HepG2 (cell line): ENCODE measurements around the gene CRIM1. TPM values are rescaled to one million over a fixed set of nuclear protein-coding genes. Genes with fewer than 3 reads are reported as not detected.
A peak's percentile ranks its signal among the peaks of the same experiment; 100 is the strongest.

Experiments
- ARID2 ChIP-seq: sonication (generic); formaldehyde crosslinking; IDR thresholded peaks from 2 replicates; pipeline ENCODE4 v1.8.1; 2022; ENCODE audit warnings: mild to moderate bottlenecking, missing genetic modification reagents, borderline replicate concordance
- FOSL1 ChIP-seq: sonication (generic); formaldehyde crosslinking; IDR thresholded peaks from 2 replicates; pipeline ENCODE4 v1.9.0; 2021; ENCODE audit warnings: missing genetic modification reagents, borderline replicate concordance
- FOXC1 ChIP-seq: sonication (generic); formaldehyde crosslinking; IDR thresholded peaks from 2 replicates; pipeline ENCODE4 v1.8.0; 2022; ENCODE audit warnings: mild to moderate bottlenecking, missing genetic modification reagents, borderline replicate concordance
- MAFK ChIP-seq, 2 experiments: IDR thresholded peaks in 1 of 2; conservative IDR thresholded peaks in 1 of 2; 2 replicates each; pipeline ENCODE4 v1.6.1; 2011; ENCODE audit warnings: improper control_type of control experiment in 2 of 2, low read length in 2 of 2
- NFE2 ChIP-seq: sonication (generic); formaldehyde crosslinking; IDR thresholded peaks from 2 replicates; pipeline ENCODE4 v1.4.0; 2020; ENCODE audit warnings: missing genetic modification reagents
- PCBP1 ChIP-seq: fragments of 200-400 bp; formaldehyde crosslinking; IDR thresholded peaks from 2 replicates; pipeline ENCODE4 v1.6.1; 2017; ENCODE audit warnings: mild to moderate bottlenecking, low read depth, low read length, borderline replicate concordance
- PHF5A ChIP-seq: IDR thresholded peaks from one replicate; pipeline ENCODE4 v1.6.1; 2018; ENCODE audit warnings: low read depth, missing genetic modification reagents; ENCODE audit not compliant: unreplicated experiment
- PTBP1 ChIP-seq: fragments of 200-400 bp; formaldehyde crosslinking; IDR thresholded peaks from 2 replicates; pipeline ENCODE4 v1.6.1; 2018; ENCODE audit warnings: low read length, low read depth; ENCODE audit not compliant: poor library complexity, severe bottlenecking
- RORA ChIP-seq: sonication (generic); formaldehyde crosslinking; IDR thresholded peaks from 2 replicates; pipeline ENCODE4 v1.5.0; 2020; ENCODE audit warnings: mild to moderate bottlenecking, missing genetic modification reagents, moderate library complexity
- SMARCC2 ChIP-seq: fragments of 450-650 bp; IDR thresholded peaks from 2 replicates; pipeline ENCODE4 v1.6.1; 2017; ENCODE audit warnings: antibody characterized with exemption, mild to moderate bottlenecking
- SP5 ChIP-seq: IDR thresholded peaks from 2 replicates; pipeline ENCODE4 v1.6.1; 2016; ENCODE audit warnings: low read depth, borderline replicate concordance
- SYNCRIP ChIP-seq: fragments of 200-400 bp; formaldehyde crosslinking; IDR thresholded peaks from 2 replicates; pipeline ENCODE4 v1.6.1; 2018; ENCODE audit warnings: mild to moderate bottlenecking, low read depth, low read length; ENCODE audit not compliant: insufficient read depth
- TAF1 ChIP-seq: sonication (generic); formaldehyde crosslinking; IDR thresholded peaks from 2 replicates; pipeline ENCODE4 v1.4.0; 2020; ENCODE audit warnings: missing genetic modification reagents
- ZBTB7B ChIP-seq: sonication (generic); formaldehyde crosslinking; IDR thresholded peaks from 2 replicates; pipeline ENCODE4 v1.4.0; 2020; ENCODE audit warnings: missing genetic modification reagents
- ZNF891 ChIP-seq: sonication (generic); formaldehyde crosslinking; IDR thresholded peaks from 2 replicates; pipeline ENCODE4 v1.5.0; 2020; ENCODE audit warnings: mild to moderate bottlenecking, missing genetic modification reagents
- polyA plus RNA-seq, 8 experiments: library from polyadenylated mRNA; depleted of rRNA in 3 of 8; stranded (reverse) in 7 of 8; unstranded in 1 of 8; fragments of >200 nt; fragmentation: Illumina TruSeq in 4 of 8; extraction: Trizol in 4 of 8; gene quantifications; 2 replicates each; pipeline versions ENCODE4 v1.2.1 to v1.2.3, GENCODE V29; 2011 to 2016; ENCODE audit warnings: low read depth in 4 of 8, missing spikeins in 1 of 8, mixed read lengths in 1 of 8; ENCODE audit not compliant: insufficient read depth in 1 of 8
- total RNA-seq, 5 experiments: library from RNA; depleted of rRNA; stranded (reverse); fragments of >200 nt; fragmentation: Illumina TruSeq; extraction: Trizol; gene quantifications; 2 replicates each; pipeline ENCODE4 v1.2.3, GENCODE V29; 2016; ENCODE audit warnings: low read depth in 1 of 5
- TF ChIP-seq, protein P1 (sequence below): sonication (generic); formaldehyde crosslinking; IDR thresholded peaks from 2 replicates; pipeline ENCODE4 v1.5.0; 2020; ENCODE audit warnings: missing genetic modification reagents
- TF ChIP-seq, protein P2 (sequence below): fragments of 450-650 bp; IDR thresholded peaks from 2 replicates; pipeline ENCODE4 v1.6.1; 2017; ENCODE audit warnings: mild to moderate bottlenecking
- TF ChIP-seq, protein P3 (sequence below): sonication (generic); formaldehyde crosslinking; IDR thresholded peaks from 2 replicates; pipeline ENCODE4 v1.9.0; 2021; ENCODE audit warnings: missing genetic modification reagents, borderline replicate concordance
- TF ChIP-seq, protein P4 (sequence below): IDR thresholded peaks from 2 replicates; pipeline ENCODE4 v1.6.1; 2016; ENCODE audit warnings: mild to moderate bottlenecking
- TF ChIP-seq, protein P5 (sequence below): sonication (generic); formaldehyde crosslinking; IDR thresholded peaks from 2 replicates; pipeline ENCODE4 v1.5.1; 2020; ENCODE audit warnings: missing genetic modification reagents, mild to moderate bottlenecking, borderline replicate concordance

Gene CRIM1
- total and polyA plus RNA-seq, 2 of the 13 experiments (the other 11 are each of a cell fraction or from before 2014, with no cell fraction given), result 39.1 to 69.9 TPM

DNA sequence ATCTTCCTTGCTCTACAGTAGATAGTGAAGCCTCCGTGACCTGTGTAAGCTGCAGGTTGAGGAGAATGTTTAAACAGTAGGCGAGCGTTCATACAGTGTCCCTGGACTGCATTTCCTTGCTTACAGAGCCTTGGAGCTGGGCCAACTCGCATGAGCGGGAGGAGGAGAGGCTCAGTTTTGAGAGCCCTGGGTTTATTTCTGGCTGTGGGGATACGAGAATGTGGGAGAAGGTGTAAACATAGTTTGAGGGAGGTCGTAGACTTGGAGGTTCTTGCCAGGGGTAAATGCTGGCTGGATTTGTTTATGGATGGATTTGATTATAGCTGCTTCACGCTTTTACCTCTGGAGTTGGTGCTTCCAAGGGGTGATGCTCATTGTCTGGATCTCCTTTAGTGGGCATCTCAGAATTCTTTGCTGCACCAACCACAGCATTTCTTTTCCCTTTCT lies 20.8 kb downstream of the CRIM1 start (continued):
- TF ChIP-seq, protein P1, sequence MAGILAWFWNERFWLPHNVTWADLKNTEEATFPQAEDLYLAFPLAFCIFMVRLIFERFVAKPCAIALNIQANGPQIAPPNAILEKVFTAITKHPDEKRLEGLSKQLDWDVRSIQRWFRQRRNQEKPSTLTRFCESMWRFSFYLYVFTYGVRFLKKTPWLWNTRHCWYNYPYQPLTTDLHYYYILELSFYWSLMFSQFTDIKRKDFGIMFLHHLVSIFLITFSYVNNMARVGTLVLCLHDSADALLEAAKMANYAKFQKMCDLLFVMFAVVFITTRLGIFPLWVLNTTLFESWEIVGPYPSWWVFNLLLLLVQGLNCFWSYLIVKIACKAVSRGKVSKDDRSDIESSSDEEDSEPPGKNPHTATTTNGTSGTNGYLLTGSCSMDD (CRISPR knock-in tag), result no peak
- TF ChIP-seq MAFK (conservative IDR thresholded peaks at IDR 0.05 in 1 of 2, IDR thresholded peaks at IDR 0.05 in 1 of 2; ENCODE audit: low read length in 2 of 2) (no peak), PCBP1 (no peak), FOSL1 (CRISPR knock-in tag) (no peak), PHF5A (CRISPR knock-in tag) (no peak), ZBTB7B (CRISPR knock-in tag) (peak; percentile 55; the same call in 1 of the 2 replicates), FOXC1 (CRISPR knock-in tag) (no peak), SMARCC2 (no peak), ARID2 (CRISPR knock-in tag) (no peak), SYNCRIP (no peak), TAF1 (CRISPR knock-in tag) (no peak), PTBP1 (no peak), SP5 (CRISPR knock-in tag) (no peak; the same call in 1 of the 2 replicates), ZNF891 (CRISPR knock-in tag) (no peak), NFE2 (CRISPR knock-in tag) (no peak), RORA (no peak)
- TF ChIP-seq, protein P2, sequence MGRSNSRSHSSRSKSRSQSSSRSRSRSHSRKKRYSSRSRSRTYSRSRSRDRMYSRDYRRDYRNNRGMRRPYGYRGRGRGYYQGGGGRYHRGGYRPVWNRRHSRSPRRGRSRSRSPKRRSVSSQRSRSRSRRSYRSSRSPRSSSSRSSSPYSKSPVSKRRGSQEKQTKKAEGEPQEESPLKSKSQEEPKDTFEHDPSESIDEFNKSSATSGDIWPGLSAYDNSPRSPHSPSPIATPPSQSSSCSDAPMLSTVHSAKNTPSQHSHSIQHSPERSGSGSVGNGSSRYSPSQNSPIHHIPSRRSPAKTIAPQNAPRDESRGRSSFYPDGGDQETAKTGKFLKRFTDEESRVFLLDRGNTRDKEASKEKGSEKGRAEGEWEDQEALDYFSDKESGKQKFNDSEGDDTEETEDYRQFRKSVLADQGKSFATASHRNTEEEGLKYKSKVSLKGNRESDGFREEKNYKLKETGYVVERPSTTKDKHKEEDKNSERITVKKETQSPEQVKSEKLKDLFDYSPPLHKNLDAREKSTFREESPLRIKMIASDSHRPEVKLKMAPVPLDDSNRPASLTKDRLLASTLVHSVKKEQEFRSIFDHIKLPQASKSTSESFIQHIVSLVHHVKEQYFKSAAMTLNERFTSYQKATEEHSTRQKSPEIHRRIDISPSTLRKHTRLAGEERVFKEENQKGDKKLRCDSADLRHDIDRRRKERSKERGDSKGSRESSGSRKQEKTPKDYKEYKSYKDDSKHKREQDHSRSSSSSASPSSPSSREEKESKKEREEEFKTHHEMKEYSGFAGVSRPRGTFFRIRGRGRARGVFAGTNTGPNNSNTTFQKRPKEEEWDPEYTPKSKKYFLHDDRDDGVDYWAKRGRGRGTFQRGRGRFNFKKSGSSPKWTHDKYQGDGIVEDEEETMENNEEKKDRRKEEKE, result no peak
- TF ChIP-seq, protein P3, sequence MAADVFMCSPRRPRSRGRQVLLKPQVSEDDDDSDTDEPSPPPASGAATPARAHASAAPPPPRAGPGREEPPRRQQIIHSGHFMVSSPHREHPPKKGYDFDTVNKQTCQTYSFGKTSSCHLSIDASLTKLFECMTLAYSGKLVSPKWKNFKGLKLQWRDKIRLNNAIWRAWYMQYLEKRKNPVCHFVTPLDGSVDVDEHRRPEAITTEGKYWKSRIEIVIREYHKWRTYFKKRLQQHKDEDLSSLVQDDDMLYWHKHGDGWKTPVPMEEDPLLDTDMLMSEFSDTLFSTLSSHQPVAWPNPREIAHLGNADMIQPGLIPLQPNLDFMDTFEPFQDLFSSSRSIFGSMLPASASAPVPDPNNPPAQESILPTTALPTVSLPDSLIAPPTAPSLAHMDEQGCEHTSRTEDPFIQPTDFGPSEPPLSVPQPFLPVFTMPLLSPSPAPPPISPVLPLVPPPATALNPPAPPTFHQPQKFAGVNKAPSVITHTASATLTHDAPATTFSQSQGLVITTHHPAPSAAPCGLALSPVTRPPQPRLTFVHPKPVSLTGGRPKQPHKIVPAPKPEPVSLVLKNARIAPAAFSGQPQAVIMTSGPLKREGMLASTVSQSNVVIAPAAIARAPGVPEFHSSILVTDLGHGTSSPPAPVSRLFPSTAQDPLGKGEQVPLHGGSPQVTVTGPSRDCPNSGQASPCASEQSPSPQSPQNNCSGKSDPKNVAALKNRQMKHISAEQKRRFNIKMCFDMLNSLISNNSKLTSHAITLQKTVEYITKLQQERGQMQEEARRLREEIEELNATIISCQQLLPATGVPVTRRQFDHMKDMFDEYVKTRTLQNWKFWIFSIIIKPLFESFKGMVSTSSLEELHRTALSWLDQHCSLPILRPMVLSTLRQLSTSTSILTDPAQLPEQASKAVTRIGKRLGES (CRISPR knock-in tag), result no peak
- TF ChIP-seq, protein P4, sequence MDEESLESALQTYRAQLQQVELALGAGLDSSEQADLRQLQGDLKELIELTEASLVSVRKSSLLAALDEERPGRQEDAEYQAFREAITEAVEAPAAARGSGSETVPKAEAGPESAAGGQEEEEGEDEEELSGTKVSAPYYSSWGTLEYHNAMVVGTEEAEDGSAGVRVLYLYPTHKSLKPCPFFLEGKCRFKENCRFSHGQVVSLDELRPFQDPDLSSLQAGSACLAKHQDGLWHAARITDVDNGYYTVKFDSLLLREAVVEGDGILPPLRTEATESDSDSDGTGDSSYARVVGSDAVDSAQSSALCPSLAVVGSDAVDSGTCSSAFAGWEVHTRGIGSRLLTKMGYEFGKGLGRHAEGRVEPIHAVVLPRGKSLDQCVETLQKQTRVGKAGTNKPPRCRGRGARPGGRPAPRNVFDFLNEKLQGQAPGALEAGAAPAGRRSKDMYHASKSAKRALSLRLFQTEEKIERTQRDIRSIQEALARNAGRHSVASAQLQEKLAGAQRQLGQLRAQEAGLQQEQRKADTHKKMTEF (CRISPR knock-in tag), result no peak; the same call in 1 of the 2 replicates
- TF ChIP-seq, protein P5, sequence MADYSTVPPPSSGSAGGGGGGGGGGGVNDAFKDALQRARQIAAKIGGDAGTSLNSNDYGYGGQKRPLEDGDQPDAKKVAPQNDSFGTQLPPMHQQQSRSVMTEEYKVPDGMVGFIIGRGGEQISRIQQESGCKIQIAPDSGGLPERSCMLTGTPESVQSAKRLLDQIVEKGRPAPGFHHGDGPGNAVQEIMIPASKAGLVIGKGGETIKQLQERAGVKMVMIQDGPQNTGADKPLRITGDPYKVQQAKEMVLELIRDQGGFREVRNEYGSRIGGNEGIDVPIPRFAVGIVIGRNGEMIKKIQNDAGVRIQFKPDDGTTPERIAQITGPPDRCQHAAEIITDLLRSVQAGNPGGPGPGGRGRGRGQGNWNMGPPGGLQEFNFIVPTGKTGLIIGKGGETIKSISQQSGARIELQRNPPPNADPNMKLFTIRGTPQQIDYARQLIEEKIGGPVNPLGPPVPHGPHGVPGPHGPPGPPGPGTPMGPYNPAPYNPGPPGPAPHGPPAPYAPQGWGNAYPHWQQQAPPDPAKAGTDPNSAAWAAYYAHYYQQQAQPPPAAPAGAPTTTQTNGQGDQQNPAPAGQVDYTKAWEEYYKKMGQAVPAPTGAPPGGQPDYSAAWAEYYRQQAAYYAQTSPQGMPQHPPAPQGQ (CRISPR knock-in tag), result no peak
